ENCODE measurements around the gene PPARD.
"Not testable (repeated sequence)": the region's sequence is repeated elsewhere in the genome, so short reads cannot be mapped to it uniquely, and the experiment has no call there.

The PPARD gene

GRCh38 chr6:35342258-35343091 is at the start of gene PPARD:
TSS of gene PPARD (plus strand) at chr6:35342558. CDS start at chr6:35411088, 68,530 bp downstream.
- DNase-seq (ENCODE audit: low read depth in 2 of 2): peak; percentile 86 to 88

- DNase-seq (ENCODE audit: low read depth in 2 of 2): no peak
Observed at GRCh38 chr6:35293681-35294080, 48.7 kb upstream of the PPARD start.

DNA sequence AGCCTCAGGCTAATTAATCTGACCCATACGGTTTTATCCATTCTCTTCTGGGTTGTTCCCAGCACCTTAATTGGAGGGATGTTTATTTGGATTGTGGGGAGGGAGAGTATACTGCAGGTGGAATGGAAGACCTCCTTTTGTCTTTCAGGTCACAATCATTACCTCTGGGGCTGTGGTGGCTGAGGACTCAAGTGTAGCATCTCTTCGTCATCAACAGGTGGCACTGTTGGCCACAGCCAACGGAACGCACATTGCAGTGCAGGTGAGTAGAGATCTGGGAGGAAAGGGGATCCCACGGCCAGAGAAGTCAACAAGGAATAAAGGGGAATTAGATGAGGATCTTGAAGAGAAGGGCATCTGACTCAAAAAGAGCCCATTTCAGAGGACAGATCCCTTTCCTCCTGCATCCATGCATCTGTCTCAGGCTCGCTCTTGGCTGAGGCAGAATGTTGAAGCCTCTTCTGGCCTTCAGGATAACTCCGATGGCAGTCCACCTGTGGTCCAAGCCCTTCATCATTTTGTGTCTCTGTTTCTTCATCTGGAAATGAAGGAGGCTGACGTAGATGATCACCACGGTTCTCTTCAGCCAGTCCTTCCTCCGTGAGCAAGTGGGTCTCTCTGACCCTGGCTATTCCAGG is 47.9 kb upstream of the PPARD start:
- DNase-seq (ENCODE audit: low read depth in 2 of 2): no peak

DNA sequence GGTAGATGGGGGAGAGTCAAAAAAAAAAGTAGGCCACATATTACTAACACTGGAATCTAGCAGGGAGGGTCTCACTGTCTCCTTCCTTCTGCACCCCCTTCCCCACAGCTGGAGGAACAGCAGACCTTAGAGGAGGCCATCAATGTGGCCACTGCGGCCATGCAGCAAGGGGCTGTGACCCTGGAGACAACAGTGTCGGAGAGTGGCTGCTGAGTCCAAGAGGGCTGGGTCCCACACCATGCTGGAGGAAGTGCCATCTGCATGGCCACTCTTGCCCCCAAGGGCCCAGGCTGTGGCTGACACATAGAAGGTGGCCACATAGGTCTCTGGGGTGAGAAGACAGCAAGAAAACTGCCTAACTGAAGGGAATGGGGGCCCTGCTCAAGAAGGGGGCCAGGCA is 47.3 kb upstream of the PPARD start:
- no peak for DNase-seq (ENCODE audit: low read depth in 2 of 2)

GRCh38 chr6:35295521-35296315 is 46.6 kb upstream of the PPARD start:
- no peak for DNase-seq (ENCODE audit: low read depth in 2 of 2)

GRCh38 chr6:35296931-35297600 is 45.3 kb upstream of the PPARD start:
- no peak for DNase-seq (ENCODE audit: low read depth in 2 of 2)

DNA sequence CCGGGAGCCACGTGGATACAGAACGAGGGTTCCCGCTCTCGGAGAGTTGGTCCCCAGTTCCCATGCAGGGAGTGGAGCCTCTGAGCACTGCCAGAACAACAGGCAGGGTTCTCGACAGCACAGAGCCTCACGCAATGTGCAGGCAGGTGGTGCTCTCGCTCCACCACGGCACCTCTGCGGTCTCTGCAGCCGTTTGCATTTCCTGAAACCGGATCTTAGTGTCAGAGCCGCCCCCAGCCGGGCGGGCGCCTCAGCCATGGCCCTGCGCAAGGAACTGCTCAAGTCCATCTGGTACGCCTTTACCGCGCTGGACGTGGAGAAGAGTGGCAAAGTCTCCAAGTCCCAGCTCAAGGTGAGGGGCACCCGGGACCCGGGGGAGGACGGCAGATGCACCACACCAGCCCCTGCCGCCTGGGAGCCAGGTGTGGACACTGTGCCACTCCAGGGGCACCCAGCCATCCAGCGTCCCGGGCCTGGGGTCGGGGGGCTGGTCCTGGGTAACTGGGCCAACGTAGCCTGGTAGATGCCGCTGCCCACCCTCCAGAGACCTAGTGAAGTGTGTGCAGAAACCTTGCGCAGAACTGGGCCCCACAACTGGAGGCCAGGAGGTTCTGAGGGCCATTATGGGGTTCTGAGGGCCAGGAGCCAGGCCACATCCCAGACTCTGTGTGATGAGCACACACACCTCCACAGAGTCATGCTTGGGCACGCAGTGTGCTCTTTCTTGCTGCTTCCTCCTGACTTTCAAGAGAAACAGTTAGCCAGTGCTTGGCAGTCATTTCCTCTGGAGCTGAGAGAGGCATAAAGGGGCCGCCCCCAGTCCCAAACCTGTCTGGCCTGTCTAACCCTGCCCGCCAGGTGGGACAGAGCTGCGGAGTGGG is 44.5 kb upstream of the PPARD start, which contains the start of gene DEF6:
DEF6 (plus strand) TSS at position 218 of the 881 bp plus-strand sequence; CDS start at position 257, 39 bp downstream.
- DNase-seq (ENCODE audit: low read depth in 2 of 2): peak; percentile 44 to 50

- DNase-seq (ENCODE audit: low read depth in 2 of 2): no peak
Observed at GRCh38 chr6:35298625-35299140, 43.7 kb upstream of the PPARD start.

- DNase-seq (ENCODE audit: low read depth in 2 of 2): no peak
Observed at GRCh38 chr6:35299674-35300073, 42.7 kb upstream of the PPARD start.

- DNase-seq (ENCODE audit: low read depth in 2 of 2): no peak
Observed at GRCh38 chr6:35300848-35301247, 41.5 kb upstream of the PPARD start.

DNA sequence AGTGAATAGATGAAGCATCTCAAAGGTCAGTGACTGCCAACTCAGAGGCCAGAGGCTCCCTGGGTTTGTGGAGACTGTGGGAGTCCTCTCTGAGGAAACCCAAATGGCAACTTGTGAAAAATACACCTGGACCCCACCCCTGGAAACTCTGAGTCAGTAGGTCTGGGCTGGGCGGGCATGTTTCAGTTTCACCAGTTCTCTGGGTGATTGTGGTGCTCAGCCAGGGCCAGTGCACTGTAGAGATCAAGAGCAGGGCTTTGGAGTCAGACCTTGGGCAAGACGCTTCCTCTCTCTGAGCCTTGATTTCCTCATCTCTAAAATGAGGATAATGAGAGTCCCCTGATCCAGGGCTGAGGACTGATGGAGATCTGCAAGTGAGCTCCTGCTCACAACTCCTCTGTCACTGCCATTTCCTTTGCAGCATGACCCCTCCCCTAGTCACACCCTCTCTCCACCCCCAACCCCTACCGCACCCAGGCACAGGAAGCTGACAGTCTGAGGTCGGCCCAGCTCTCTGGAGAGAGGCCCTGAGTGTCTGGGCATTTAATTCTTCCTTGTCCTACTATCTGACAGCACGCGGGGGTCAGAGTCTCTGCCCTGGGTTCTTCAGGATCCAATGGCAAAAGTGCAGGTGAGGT is 39.6 kb upstream of the PPARD start:
- no peak for DNase-seq (ENCODE audit: low read depth in 2 of 2)

- no peak for DNase-seq (ENCODE audit: low read depth in 2 of 2)
Observed at GRCh38 chr6:35304299-35304698, 38.1 kb upstream of the PPARD start.

DNA sequence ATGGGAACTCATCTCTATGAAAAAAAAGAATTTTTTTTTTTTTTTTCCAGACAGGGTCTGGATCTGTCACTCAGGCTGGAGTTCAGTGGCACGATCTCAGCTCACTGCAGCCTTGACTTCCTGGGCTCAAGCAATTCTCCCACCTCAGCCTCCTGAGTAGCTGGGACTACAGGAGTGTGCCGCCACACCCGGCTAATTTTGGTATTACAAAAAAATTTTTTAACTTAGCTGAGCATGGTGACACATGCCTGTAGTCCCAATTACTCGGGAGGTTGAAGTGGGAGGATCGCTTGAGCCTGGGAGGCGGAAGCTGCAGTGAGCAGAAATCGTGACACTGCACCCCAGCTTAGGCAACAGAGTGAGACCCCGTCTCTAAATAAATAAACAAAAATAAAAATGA is 37.2 kb upstream of the PPARD start:
- no peak for DNase-seq (ENCODE audit: low read depth in 2 of 2)

- not testable (repeated sequence) for DNase-seq (ENCODE audit: low read depth in 2 of 2)
Observed at GRCh38 chr6:35307138-35307537, 35.2 kb upstream of the PPARD start.

GRCh38 chr6:35308543-35308942 is 33.8 kb upstream of the PPARD start:
- not testable (repeated sequence) for DNase-seq (ENCODE audit: low read depth in 2 of 2)

DNA sequence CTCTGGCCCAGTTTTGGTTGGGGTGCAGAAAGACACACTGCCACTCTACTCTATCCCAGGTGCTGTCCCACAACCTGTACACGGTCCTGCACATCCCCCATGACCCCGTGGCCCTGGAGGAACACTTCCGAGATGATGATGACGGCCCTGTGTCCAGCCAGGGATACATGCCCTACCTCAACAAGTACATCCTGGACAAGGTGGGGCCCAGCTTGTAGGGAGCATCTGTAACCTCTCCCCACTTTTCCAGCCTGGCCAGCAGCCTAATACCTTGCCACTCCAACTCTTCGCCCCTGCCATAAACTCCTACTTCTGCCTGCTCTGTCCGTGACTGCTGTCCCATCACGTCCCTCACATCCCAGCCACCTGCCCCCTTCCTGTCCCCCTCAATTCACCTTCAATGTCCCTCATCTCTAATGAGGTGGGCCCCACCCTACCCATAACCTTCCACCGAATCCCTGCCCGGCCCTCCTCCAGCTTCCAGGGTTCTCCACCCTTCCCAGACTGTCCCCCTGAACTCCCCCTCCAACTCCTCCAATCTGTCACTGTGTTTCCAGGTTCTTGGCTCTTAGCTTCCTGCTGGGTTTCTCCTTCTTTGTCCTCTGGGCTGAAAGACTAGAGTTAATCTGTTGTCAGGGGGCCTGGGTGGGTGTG is 32.6 kb upstream of the PPARD start:
- no peak for DNase-seq (ENCODE audit: low read depth in 2 of 2)

DNA sequence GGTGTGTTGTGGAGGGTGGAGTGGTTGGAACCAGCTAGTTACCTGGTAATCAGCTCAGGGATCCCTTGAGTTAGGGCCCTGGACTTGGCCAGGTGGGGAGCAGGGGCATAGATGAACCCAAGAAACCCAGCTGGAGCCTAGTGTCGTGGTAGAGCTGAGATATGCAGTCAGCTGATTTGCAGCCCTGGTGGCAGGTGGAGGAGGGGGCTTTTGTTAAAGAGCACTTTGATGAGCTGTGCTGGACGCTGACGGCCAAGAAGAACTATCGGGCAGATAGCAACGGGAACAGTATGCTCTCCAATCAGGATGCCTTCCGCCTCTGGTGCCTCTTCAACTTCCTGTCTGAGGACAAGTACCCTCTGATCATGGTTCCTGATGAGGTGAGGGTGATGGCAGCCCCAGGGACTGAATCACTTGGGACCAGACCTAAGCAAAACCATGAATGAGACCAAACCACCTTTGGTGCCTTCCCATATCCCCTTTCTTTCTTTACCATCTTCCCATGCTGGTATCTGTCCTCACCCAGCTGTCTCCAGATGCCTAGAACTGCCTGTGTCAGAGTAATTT is 32.0 kb upstream of the PPARD start:
- DNase-seq (ENCODE audit: low read depth in 2 of 2): no peak

GRCh38 chr6:35311390-35312075 is 30.8 kb upstream of the PPARD start:
- DNase-seq (ENCODE audit: low read depth in 2 of 2): no peak

All from fibroblast of skin of left biceps (primary cell).